Measurements from ENCODE around the gene PLSCR2.

The PLSCR2 gene, protein sequence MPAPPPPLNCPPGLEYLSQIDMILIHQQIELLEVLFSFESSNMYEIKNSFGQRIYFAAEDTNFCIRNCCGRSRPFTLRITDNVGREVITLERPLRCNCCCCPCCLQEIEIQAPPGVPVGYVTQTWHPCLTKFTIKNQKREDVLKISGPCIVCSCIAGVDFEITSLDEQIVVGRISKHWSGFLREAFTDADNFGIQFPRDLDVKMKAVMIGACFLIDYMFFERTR

GRCh38 chr3:146469150-146470017 is at the start of gene PLSCR2:
Gene PLSCR2 (minus strand): TSS chr3:146469561. CDS start chr3:146459904, 9,657 bp downstream.
- in situ Hi-C loops (cut with HindIII; ENCODE audit: low sequenced_read_pairs): no loop called here
- TF ChIP-seq CTCF (IDR thresholded peaks at IDR 0.05; ENCODE audit: low read depth, low read length, missing control alignments): no peak
- peak within 1 kb of the TSS; percentile 38 for H3K4me3 ChIP-seq (ENCODE audit: low read depth, low read length)
- no peak for DNase-seq (ENCODE audit: low read depth)

DNA sequence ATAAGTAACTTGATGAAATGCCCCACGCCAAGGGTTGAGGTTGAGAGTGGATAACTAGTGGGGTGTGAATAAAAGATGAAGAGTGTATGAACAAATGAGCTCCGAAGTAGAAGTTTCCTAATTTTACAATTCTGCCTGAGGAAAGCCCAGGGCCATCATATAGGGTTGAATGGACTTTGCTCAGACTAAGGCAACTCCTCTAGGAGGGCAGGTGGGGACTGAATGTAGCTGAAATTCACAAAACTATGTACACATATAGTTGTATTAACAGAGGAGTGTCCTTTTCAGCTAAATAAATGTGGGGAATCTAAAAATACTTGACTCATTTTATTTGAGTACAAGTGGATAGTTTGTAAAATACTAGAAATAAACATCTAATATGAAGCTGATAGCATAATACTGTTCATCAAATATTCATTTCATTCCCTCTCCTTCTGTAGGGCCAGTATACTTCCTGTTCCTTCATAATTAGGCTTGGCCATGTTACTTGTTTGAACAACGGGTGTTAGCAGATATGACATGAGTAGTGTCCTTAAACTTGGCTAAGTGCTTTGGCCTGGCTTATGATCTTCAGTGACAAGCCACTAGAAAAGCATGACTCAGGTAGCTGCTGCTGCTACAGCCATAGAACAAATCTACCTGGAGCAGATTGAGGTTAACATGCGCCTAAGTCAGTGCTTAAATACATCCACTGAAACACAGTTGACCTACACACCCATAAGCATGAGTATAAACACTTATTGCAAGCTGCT is 48.5 kb upstream of the PLSCR2 start:
- no peak for DNase-seq (ENCODE audit: low read depth)
- no peak overlapping the region for H3K4me3 ChIP-seq (ENCODE audit: low read depth, low read length)
- no peak for TF ChIP-seq CTCF (IDR thresholded peaks at IDR 0.05; ENCODE audit: low read depth, low read length, missing control alignments)
- in situ Hi-C loops (cut with HindIII; ENCODE audit: low sequenced_read_pairs): no loop called here

DNA sequence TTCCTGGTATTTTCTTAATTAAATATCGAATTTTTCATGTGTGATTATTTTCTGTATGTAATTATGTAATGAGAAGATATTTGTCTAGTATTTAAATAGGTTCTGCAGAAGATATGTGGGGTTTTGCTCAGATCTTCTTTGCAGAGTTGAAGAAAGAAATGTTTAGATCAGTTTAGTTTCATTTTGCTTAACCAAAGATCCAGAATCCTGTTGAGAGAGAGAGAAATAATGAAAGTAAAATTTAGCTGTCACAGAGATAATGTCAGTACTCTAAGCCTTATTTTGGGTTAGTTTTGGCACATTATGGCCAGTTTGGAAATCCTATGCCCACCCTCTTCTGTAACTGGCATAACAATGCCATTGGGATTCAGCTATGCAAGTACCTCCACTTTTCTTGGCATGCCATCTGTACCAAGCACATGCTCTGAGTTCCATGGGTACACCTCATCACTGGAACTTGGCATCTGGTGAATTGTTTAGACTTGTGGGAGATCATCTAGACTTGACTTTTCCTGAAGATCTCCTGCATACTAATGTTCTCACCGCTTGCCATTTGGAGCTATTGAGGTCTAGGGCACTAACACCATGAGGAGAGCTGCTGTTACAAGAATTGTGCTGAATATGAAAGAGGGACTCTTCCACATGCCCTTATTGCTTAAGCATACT is 44.2 kb upstream of the PLSCR2 start:
- no peak for DNase-seq (ENCODE audit: low read depth)
- H3K4me3 ChIP-seq (ENCODE audit: low read depth, low read length): no peak overlapping the region
- in situ Hi-C loops (cut with HindIII; ENCODE audit: low sequenced_read_pairs): no loop called here

DNA sequence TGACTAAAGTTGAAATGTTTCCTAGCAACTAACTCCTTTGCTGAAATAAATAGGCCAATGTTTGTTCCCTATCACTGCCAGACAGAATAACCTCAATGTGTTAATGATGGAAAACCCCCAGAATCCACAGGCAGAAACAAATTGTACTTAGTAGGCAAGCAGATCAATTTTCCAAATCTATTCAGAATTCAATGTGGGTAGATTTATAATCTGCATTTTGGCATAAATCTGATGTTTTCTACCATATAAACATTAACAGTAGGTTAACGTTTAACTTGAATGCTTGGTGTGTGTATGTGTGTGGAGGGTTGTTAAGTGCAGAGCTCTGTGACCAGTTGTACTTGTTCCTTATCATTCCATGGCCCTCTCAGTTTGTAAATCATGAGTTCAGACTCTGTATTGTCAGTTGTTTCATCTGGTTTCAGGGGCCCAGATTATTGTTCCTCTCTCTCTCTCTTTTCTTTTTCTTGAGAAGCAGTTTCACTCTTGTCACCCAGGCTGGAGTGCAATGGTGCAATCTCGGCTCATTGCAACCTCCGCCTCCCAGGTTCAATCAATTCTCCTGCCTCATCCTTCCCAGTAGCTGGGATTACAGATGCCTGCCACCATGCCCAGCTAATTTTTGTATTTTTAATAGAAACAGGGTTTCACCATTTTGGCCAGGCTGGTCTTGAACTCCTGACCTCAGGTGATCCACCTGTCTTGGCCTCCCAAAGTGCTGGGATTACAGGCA is 42.2 kb upstream of the PLSCR2 start:
- no peak for TF ChIP-seq CTCF (IDR thresholded peaks at IDR 0.05; ENCODE audit: low read depth, low read length, missing control alignments)
- in situ Hi-C loops (cut with HindIII; ENCODE audit: low sequenced_read_pairs): no loop called here
- no peak overlapping the region for H3K4me3 ChIP-seq (ENCODE audit: low read depth, low read length)
- DNase-seq (ENCODE audit: low read depth): no peak

More for the DNA sequence above, 44.2 kb upstream of the PLSCR2 start:
- no peak for TF ChIP-seq CTCF (IDR thresholded peaks at IDR 0.05; ENCODE audit: low read depth, low read length, missing control alignments)

DNA sequence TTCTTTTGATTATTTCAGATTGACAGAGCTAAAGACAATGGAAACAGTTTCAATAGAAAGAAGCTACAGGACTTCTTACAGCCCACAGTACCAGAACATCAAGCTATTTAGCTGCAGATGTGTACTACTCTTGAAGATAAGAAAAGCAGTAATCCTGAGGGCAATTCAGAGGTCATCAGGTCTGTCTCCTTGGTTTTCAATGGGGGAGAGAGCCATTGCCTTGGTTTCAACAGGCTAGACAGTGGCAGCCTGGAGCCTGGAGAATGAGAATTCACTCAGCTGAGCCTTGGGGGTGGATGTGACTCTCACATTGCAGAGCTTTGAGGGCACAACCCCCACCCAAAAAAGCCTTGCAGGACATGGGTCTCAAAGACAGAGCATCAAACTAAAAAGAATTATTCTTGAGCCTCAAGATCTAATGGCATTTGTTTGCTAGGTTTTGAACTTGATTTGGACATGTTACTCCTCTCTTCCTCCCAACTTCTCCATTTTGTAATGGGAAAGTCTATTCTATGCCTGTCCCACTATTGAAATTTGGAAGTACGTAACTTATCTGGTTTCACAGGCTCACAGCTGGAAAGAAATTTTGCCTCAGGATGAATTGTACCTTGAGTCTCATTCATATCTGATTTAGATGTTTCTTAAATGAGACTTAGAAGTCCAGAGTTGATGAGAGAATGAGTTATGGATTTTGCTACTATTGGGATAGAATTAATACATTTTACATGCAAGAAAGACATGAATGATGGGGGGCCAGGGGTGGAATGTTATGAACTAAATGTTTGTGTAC is 38.2 kb upstream of the PLSCR2 start:
- no peak for DNase-seq (ENCODE audit: low read depth)
- H3K4me3 ChIP-seq (ENCODE audit: low read depth, low read length): no peak overlapping the region
- TF ChIP-seq CTCF (IDR thresholded peaks at IDR 0.05; ENCODE audit: low read depth, low read length, missing control alignments): no peak
- in situ Hi-C loops (cut with HindIII; ENCODE audit: low sequenced_read_pairs): no loop called here

Measured in astrocyte of the cerebellum (primary cell).